Naive thymus-derived CD8-positive, alpha-beta T cell (primary cell): ENCODE measurements around the gene ADGRL3. TPM values are rescaled to one million over a fixed set of nuclear protein-coding genes. Genes with fewer than 3 reads are reported as not detected.

Experiments
- ATAC-seq, 2 donors: fragments of 150-1000 bp; cut with Tn5 transposase in 1 of 2; sonication (Bioruptor Pico), chemical (Tn5 transposase) in 1 of 2; 1 replicate in 1 of 2; 2 replicates in 1 of 2; pipeline ENCODE4 v1.10.0; 2021; ENCODE audit warnings: mild to moderate bottlenecking in 2 of 2, moderate library complexity in 2 of 2
- POLR2A ChIA-PET: fragments of 350-600 bp; sonication (Branson Sonifier 250); formaldehyde crosslinking; loops from one replicate; lab custom pipeline; 2021; ENCODE audit warnings: antibody characterized with exemption; lab: Charles Lee
- DNase-seq, 10 donors: peaks; one replicate each; pipeline versions ENCODE4 v3.0.0 to v3.0.0-alpha.2; 2020 to 2022
- H3K27ac Mint-ChIP-seq, 10 donors: one replicate each; pipeline ENCODE4 v1.8.0; 2020 to 2022; ENCODE audit warnings: mild to moderate bottlenecking in 10 of 10, mixed read lengths in 10 of 10, moderate library complexity in 4 of 10, inconsistent platforms in 1 of 10
- H3K27me3 Mint-ChIP-seq, 5 donors: one replicate each; pipeline ENCODE4 v1.8.0; 2021 to 2022; ENCODE audit warnings: mixed read lengths in 5 of 5
- H3K36me3 Mint-ChIP-seq, 3 donors: one replicate each; pipeline ENCODE4 v1.8.0; 2020 to 2022; ENCODE audit warnings: mixed read lengths in 3 of 3, mild to moderate bottlenecking in 2 of 3, inconsistent platforms in 1 of 3
- H3K4me1 Mint-ChIP-seq, 4 donors: one replicate each; pipeline ENCODE4 v1.8.0; 2021 to 2022; ENCODE audit warnings: mixed read lengths in 4 of 4
- H3K4me3 Mint-ChIP-seq, 10 donors: one replicate each; pipeline ENCODE4 v1.8.0; 2020 to 2022; ENCODE audit warnings: mild to moderate bottlenecking in 10 of 10, mixed read lengths in 10 of 10, moderate library complexity in 6 of 10, inconsistent platforms in 1 of 10
- H3K9me3 Mint-ChIP-seq, 9 donors: one replicate each; pipeline ENCODE4 v1.8.0; 2020 to 2022; ENCODE audit warnings: mixed read lengths in 9 of 9, mild to moderate bottlenecking in 3 of 9, inconsistent platforms in 1 of 9, moderate library complexity in 1 of 9
- polyA plus RNA-seq, 3 donors: library from polyadenylated mRNA; unstranded; fragments of 300-500 nt; fragmentation: Illumina TruSeq; gene quantifications; one replicate each; pipeline ENCODE4 v1.2.3, GENCODE V29; 2021
- total RNA-seq, 8 experiments: library from RNA in 2 of 8; stranded (reverse) in 2 of 8; gene quantifications; one replicate each; pipeline ENCODE4 v1.2.3 and lab custom pipeline; 2021 to 2026

ADGRL3 gene
- total and polyA plus RNA-seq, 5 experiments from 2014 or later = not detected

DNA sequence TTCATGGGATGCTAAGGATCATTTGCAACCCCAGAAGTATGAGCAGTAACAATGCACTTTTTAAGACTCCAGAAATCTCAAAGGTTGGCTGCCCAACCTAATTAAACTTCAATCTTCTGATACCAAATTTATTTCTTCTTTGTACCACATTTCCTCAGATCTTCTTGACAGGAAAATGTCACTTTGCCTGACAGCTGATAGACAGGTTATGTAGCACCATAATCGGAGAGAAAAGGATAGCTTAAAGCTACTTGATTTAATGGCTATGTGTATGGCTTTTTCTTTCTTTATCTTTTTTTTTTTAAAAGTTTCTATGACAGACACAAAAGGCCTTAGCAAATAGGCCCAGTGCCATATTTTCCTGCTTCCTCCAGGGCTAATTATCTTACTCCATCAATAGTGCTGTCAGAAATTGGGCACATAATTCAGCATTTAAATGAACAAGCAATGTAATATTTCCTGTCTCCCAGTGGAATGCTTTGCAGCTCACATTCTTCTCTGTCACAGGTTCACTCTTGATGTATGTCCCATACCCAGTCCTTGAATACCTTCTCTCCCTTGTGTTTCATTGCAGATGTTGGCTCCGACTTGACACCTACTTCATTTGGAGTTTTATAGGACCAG is 795.7 kb downstream of the ADGRL3 start:
- Mint-ChIP-seq H3K27ac (no peak overlapping the region), H3K9me3 (peaks cover 0 to 15% (median 8%) of the 10 kb centered on the region in 9 donors), H3K27me3 (no peaks in the 10 kb centered on the region), H3K4me3 (no peak overlapping the region), H3K4me1 (no peaks in the 10 kb centered on the region), H3K36me3 (peaks cover 0 to 4% (median 0%) of the 10 kb centered on the region in 3 donors)
- POLR2A ChIA-PET = no interaction called here
- DNase-seq (no peak), ATAC-seq (no peak)

DNA sequence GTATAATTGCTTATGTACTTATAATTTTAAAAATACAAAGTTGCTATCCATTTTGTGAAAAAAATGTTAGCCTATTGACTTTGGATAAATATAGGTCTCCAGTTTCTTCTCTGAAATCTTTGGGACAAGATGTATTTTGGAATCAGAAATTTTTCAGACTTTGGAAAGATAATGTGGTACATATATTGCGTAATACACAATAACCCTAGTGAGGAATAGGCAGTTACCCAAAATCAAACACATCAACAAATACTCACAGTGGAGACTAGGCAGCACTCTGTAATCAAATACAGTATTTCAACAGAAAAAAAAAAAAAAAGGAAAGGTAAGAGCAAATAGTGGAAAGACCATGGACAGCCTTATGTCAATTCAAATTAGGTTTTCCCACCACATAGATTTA is 796.8 kb downstream of the ADGRL3 start:
- H3K4me3 Mint-ChIP-seq = no peak overlapping the region
- H3K27me3 Mint-ChIP-seq = no peaks in the 10 kb centered on the region

DNA sequence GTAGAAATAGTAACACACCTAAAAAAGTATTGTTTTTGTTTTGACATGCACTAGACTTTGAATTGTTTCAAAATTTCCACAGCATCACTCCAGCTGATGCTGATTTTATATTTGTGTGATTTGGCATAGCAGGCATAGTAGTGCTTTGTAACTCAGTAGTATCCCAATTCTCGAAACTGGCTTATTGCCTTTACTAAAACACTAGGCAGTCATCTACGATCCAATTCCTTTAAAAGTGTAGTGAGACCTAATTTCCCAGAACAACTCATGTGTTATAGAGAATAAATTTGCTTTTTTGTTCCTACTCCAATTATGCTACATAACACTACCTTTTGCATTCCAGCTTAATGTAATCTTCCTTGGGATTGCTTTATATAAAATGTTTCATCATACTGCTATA is 797.7 kb downstream of the ADGRL3 start:
- no peaks in the 10 kb centered on the region for H3K27me3 Mint-ChIP-seq
- POLR2A ChIA-PET = no interaction called here
- no peak overlapping the region for H3K4me3 Mint-ChIP-seq
- no peak overlapping the region for H3K27ac Mint-ChIP-seq
- ATAC-seq (no peak), DNase-seq (no peak)
- no peaks in the 10 kb centered on the region for H3K4me1 Mint-ChIP-seq
- H3K36me3 Mint-ChIP-seq = peaks cover 0 to 4% (median 0%) of the 10 kb centered on the region in 3 donors
- peaks cover 0 to 15% (median 8%) of the 10 kb centered on the region in 9 donors for H3K9me3 Mint-ChIP-seq

More for the DNA sequence above, 796.8 kb downstream of the ADGRL3 start:
- ATAC-seq = no peak
- no peak for DNase-seq
- POLR2A ChIA-PET = no interaction called here
- H3K36me3 Mint-ChIP-seq = peaks cover 0 to 4% (median 0%) of the 10 kb centered on the region in 3 donors
- no peaks in the 10 kb centered on the region for H3K4me1 Mint-ChIP-seq
- H3K9me3 Mint-ChIP-seq = peaks cover 0 to 15% (median 8%) of the 10 kb centered on the region in 9 donors
- no peak overlapping the region for H3K27ac Mint-ChIP-seq

DNA sequence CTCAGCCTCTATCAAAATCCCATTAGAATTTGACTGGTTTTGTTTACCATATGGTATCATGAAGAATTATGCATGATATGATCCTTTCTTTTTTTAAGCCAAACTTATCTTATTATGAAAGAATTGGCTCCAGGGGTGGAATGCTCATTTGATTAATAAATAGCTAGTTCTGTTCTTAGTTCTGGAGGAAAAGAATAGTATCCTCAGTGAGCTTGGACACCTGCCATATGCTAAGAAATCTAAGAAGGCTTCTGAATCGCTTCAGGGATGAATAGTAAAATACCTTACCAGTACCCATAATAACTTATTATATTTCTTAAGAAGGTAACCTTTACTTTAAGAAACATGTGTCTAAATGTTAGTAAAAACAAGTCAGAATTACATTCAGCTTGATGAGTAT is 803.6 kb downstream of the ADGRL3 start:
- Mint-ChIP-seq H3K4me1 (no peaks in the 10 kb centered on the region), H3K9me3 (peaks cover 0 to 23% (median 6%) of the 10 kb centered on the region in 9 donors), H3K4me3 (no peak overlapping the region), H3K27ac (no peak overlapping the region), H3K36me3 (no peaks in the 10 kb centered on the region), H3K27me3 (no peaks in the 10 kb centered on the region)
- DNase-seq = no peak
- POLR2A ChIA-PET = no interaction called here
- ATAC-seq = no peak

DNA sequence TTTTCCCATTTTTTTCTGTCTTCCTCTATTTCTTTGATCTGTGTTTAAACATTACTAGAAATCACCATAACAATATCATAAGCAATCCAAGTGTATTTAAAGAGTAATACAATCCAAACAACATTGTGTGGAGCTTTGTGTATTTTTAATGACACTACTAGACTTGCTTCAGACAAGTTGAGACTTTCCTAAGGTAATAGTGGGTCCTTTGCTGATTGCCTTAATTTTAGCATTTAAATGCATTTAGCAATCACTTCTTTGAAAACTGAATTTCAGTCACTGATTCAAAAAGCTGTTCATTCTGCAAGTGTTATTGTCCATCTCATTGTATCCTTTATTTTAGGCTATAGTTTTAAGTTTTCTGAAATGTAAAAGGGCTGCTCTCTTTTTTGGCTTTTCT is 804.8 kb downstream of the ADGRL3 start:
- Mint-ChIP-seq H3K9me3 (peaks cover 0 to 23% (median 7%) of the 10 kb centered on the region in 9 donors), H3K36me3 (no peaks in the 10 kb centered on the region), H3K27ac (no peak overlapping the region), H3K27me3 (no peaks in the 10 kb centered on the region), H3K4me3 (no peak overlapping the region), H3K4me1 (no peaks in the 10 kb centered on the region)
- ATAC-seq = no peak
- POLR2A ChIA-PET = no interaction called here
- DNase-seq = no peak

DNA sequence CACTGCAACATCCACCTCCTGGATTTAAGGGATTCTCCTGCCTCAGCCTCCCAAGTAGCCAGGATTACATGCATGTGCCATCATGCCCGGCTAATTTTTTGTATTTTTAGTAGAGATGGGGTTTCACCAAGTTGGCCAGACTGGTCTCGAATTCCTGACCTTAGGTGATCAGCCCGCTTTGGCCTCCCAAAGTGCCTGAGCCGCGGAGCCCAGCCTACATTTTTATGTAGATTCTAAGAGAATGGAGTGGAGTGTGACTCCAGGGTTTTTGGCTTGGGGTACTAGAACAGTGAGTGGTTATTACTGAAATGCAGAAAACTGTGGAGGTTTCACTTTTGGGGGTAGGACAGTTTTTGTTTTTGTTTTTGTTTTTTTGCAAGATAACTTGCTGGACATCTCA is 806.0 kb downstream of the ADGRL3 start:
- no peak for DNase-seq
- no peaks in the 10 kb centered on the region for H3K36me3 Mint-ChIP-seq
- H3K27me3 Mint-ChIP-seq = no peaks in the 10 kb centered on the region
- no peak overlapping the region for H3K4me3 Mint-ChIP-seq
- peaks cover 0 to 24% (median 7%) of the 10 kb centered on the region in 9 donors for H3K9me3 Mint-ChIP-seq
- no peak overlapping the region for H3K27ac Mint-ChIP-seq
- H3K4me1 Mint-ChIP-seq = no peaks in the 10 kb centered on the region
- POLR2A ChIA-PET = no interaction called here
- no peak for ATAC-seq

DNA sequence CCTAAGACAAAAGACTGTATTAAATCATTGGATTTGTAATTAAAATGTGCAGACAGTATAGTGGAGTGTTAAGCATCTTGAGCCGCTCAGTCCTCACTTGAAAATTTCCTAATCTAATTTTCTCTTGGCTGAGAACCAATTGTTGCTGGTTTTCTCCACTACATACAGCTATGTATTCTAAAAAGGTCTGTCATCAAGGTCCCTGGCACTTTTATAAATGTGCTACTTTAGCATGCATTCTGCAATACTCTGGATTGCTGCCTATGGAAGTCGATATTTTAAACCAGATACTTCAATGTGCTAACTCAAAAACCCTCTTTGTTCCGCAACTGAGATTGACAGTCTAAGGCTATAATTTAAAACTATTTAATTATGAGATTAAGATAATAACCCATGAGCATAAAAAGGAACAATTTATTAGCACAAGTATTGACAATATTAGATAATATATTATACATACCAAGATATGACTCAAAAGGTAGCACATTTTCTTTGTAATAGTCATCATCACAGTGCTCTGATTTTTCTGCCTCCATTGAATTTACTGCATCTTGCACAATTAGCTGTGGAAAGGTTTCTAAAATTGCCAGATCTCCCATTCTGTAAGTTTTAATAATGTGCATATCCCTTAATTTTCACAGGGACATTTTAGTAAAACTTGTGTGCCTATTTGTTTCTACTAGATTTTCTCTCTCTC is 815.1 kb downstream of the ADGRL3 start:
- H3K27ac Mint-ChIP-seq = no peak overlapping the region
- no peaks in the 10 kb centered on the region for H3K4me1 Mint-ChIP-seq
- peaks cover under 1 to 34% (median 11%) of the 10 kb centered on the region in 9 donors for H3K9me3 Mint-ChIP-seq
- H3K36me3 Mint-ChIP-seq = peaks cover 0 to 9% (median 0%) of the 10 kb centered on the region in 3 donors
- DNase-seq (no peak), ATAC-seq (no peak)
- no peak overlapping the region for H3K4me3 Mint-ChIP-seq
- no peaks in the 10 kb centered on the region for H3K27me3 Mint-ChIP-seq
- POLR2A ChIA-PET = no interaction called here

DNA sequence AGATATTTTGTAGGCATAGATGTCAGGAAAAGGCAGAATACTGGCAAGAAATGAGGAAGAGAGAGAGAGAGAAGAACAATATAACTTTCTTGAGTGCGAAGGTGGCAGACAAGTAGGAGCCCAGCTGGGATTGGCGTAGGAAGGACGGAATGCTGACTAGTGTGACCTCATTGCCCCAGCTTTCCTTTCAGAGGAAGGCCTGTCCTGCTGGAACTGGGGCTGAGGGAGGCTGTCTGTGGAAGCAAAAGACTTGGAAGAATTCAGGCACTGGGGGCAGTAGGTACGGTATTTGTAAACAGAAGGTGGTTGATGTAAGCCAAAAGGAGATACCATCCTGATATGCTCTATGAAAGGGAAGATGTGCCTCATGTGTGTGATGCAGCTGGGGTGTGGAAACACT is 818.4 kb downstream of the ADGRL3 start:
- no peak for ATAC-seq
- Mint-ChIP-seq H3K9me3 (peaks cover 0 to 20% (median 7%) of the 10 kb centered on the region in 9 donors), H3K27ac (no peak overlapping the region), H3K4me3 (no peak overlapping the region), H3K4me1 (no peaks in the 10 kb centered on the region), H3K36me3 (peaks cover 0 to 5% (median 0%) of the 10 kb centered on the region in 3 donors), H3K27me3 (no peaks in the 10 kb centered on the region)
- no peak for DNase-seq
- POLR2A ChIA-PET = no interaction called here

DNA sequence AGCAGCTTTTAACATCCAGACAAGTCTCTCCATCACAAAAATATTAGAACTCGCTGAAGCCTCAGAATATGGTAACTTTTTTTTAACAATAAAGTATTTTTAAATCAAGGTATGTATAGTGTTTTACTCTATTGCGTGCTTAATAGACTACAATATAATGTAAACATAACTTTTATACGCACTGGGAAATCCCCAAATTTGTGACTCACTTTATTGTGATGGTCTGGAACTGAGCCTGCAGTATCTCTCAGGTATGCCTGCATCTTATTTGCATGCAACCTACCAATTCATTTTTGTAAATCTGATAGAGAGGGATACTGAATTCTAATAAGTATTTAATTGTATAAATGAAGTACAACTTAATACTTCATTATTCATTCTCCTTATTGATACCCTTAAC is 823.5 kb downstream of the ADGRL3 start:
- H3K4me3 Mint-ChIP-seq = no peak overlapping the region
- no peak overlapping the region for H3K27ac Mint-ChIP-seq
- no peaks in the 10 kb centered on the region for H3K36me3 Mint-ChIP-seq
- POLR2A ChIA-PET = no interaction called here
- H3K9me3 Mint-ChIP-seq = peaks cover 0 to 10% (median 4%) of the 10 kb centered on the region in 9 donors
- DNase-seq (no peak), ATAC-seq (no peak)
- H3K27me3 Mint-ChIP-seq = no peaks in the 10 kb centered on the region
- no peaks in the 10 kb centered on the region for H3K4me1 Mint-ChIP-seq

DNA sequence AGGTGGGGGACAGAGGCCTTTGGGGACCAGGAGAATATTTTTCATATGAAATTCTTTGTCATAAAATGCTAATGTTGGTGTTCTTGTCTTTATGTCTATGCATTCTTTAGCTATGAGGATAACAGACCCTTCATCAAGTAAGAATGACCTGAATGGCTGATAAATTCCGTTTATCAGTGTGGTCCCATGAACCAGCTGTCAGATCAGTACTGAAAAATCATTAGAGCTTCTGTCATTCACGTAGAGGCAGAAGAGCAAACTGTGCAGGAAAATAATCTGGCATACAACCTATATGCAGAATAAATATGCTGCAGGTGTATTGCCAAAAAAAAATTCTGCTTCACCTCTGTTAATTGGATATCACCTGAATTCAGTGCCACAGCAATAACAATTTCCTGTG is 828.6 kb downstream of the ADGRL3 start:
- peaks cover 0 to 17% (median 6%) of the 10 kb centered on the region in 9 donors for H3K9me3 Mint-ChIP-seq
- H3K4me3 Mint-ChIP-seq = no peak overlapping the region
- no peaks in the 10 kb centered on the region for H3K4me1 Mint-ChIP-seq
- DNase-seq (no peak), ATAC-seq (no peak)
- H3K27me3 Mint-ChIP-seq = no peaks in the 10 kb centered on the region
- H3K27ac Mint-ChIP-seq = no peak overlapping the region
- POLR2A ChIA-PET = no interaction called here
- H3K36me3 Mint-ChIP-seq = no peaks in the 10 kb centered on the region

DNA sequence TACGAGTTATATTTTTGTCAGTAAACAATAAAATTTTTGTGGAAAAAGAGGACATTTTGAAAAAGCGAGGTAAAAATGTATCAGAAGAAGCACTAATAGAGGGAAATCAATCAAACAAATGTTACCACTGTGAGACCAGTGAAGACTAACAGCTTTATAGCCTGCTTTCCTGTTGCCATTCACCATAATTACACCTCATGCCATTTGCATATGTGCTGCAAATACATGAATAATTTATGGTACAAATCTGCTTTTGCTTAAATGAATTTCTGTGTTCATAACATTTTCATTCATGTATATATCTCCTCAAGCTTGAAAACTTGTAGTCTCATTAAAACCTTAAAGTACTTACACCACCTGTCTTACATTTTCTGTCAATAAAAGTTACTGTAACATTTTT is 830.8 kb downstream of the ADGRL3 start:
- no peak overlapping the region for H3K4me3 Mint-ChIP-seq
- no peak for ATAC-seq
- no peak for DNase-seq
- peaks cover 0 to 24% (median 6%) of the 10 kb centered on the region in 9 donors for H3K9me3 Mint-ChIP-seq
- POLR2A ChIA-PET = no interaction called here
- no peak overlapping the region for H3K27ac Mint-ChIP-seq
- no peaks in the 10 kb centered on the region for H3K36me3 Mint-ChIP-seq
- H3K27me3 Mint-ChIP-seq = no peaks in the 10 kb centered on the region
- no peaks in the 10 kb centered on the region for H3K4me1 Mint-ChIP-seq

DNA sequence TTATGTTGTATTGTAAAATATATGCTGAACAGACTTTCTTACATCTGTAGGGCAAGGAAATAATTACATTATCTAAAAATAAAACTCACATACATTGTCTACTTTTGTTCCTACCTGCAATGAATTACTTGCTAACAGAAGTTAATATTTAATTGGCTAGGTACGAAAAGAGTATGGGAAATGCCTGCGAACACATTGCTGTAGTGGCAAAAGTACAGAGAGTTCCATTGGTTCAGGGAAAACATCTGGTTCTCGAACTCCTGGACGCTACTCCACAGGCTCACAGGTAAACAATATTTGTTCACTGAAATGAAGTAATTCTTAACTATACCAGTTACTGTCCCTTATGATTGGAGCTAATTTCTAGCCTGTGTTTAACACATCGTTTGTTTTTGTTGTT is 837.4 kb downstream of the ADGRL3 start:
- Mint-ChIP-seq H3K27ac (no peak overlapping the region), H3K4me1 (no peaks in the 10 kb centered on the region), H3K4me3 (no peak overlapping the region), H3K9me3 (peaks cover 0 to 16% (median 8%) of the 10 kb centered on the region in 9 donors), H3K27me3 (no peaks in the 10 kb centered on the region), H3K36me3 (no peaks in the 10 kb centered on the region)
- ATAC-seq (no peak), DNase-seq (no peak)
- POLR2A ChIA-PET = no interaction called here

DNA sequence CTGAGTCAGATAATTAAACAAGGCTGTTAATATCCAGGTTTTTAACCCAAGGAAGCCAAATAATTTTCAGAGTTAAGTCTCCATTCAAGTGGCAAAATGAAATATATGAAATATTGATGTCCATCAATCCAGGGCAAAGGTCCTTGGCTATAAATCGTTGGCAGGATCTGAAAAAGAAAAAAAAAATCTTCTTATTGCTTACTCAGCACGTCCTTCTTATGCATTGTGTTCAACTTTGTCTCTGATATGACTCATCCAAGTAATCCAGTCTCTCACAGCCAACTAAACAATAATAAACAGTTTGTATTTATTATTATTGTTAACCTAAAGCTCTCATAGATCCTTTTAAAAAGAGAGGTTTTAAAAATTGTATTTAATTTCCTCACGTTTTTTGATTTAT is 851.2 kb downstream of the ADGRL3 start:
- H3K36me3 Mint-ChIP-seq = no peaks in the 10 kb centered on the region
- H3K4me3 Mint-ChIP-seq = no peak overlapping the region
- no peak overlapping the region for H3K27ac Mint-ChIP-seq
- ATAC-seq (no peak), DNase-seq (no peak)
- POLR2A ChIA-PET = no interaction called here
- H3K27me3 Mint-ChIP-seq = peaks cover 0 to 1% (median 0%) of the 10 kb centered on the region in 5 donors
- H3K4me1 Mint-ChIP-seq = no peaks in the 10 kb centered on the region
- H3K9me3 Mint-ChIP-seq = peaks cover 0 to 22% (median 3%) of the 10 kb centered on the region in 9 donors
